DOHH2 (cell line): Measurements from ENCODE around the gene VLDLR.

Experiments
- H3F3A ChIP-seq: fragments of 200-600 bp; sonication (generic), shearing (Covaris generic); 2 replicates; pipeline ENCODE4 v1.6.0; 2016; ENCODE audit warnings: antibody characterized with exemption, mild to moderate bottlenecking; ENCODE audit not compliant: control insufficient read depth, insufficient read depth
- H3K27ac ChIP-seq: fragments of 200-600 bp; sonication (generic); 2 replicates; pipeline ENCODE4 v1.5.1; 2014; ENCODE audit warnings: low read depth, mild to moderate bottlenecking, low read length, moderate library complexity
- H3K27me3 ChIP-seq: fragments of 200-600 bp; sonication (generic); 2 replicates; pipeline ENCODE4 v1.6.1; 2014; ENCODE audit warnings: mild to moderate bottlenecking, low read length, mixed read lengths; ENCODE audit not compliant: control insufficient read depth
- H3K36me3 ChIP-seq: fragments of 200-600 bp; sonication (generic); 2 replicates; pipeline ENCODE4 v1.6.1; 2014; ENCODE audit warnings: mild to moderate bottlenecking, low read length, moderate library complexity, mixed read lengths; ENCODE audit not compliant: control insufficient read depth
- H3K4me1 ChIP-seq: fragments of 200-600 bp; sonication (generic); 2 replicates; pipeline ENCODE4 v1.6.1; 2014; ENCODE audit warnings: mild to moderate bottlenecking, low read length, mixed read lengths; ENCODE audit not compliant: control insufficient read depth
- H3K4me2 ChIP-seq: fragments of 200-600 bp; sonication (generic); 2 replicates; pipeline ENCODE4 v1.6.0; 2014; ENCODE audit warnings: mild to moderate bottlenecking, low read length, moderate library complexity
- H3K4me3 ChIP-seq: fragments of 200-600 bp; sonication (generic); 2 replicates; pipeline ENCODE4 v1.5.1; 2014; ENCODE audit warnings: mild to moderate bottlenecking, low read length, mixed read lengths
- H3K79me2 ChIP-seq: fragments of 200-600 bp; sonication (generic); 2 replicates; pipeline ENCODE4 v1.6.1; 2014; ENCODE audit warnings: mild to moderate bottlenecking, low read length, mixed read lengths; ENCODE audit not compliant: control insufficient read depth
- H3K9me2 ChIP-seq: fragments of 200-600 bp; sonication (generic); replicated peaks from 2 replicates; pipeline ENCODE4 v1.6.1; 2014; ENCODE audit warnings: mild to moderate bottlenecking, low read length, mixed read lengths; ENCODE audit not compliant: control insufficient read depth
- H3K9me3 ChIP-seq: fragments of 200-600 bp; sonication (generic); 2 replicates; pipeline ENCODE4 v1.6.1; 2014; ENCODE audit warnings: antibody characterized with exemption, low read length, mixed read lengths; ENCODE audit not compliant: control insufficient read depth, insufficient read depth
- H4K20me1 ChIP-seq: fragments of 200-600 bp; sonication (generic); 2 replicates; pipeline ENCODE4 v1.6.0; 2014; ENCODE audit warnings: low read depth, mild to moderate bottlenecking, antibody characterized with exemption, low read length, moderate library complexity; ENCODE audit not compliant: control insufficient read depth, insufficient read depth
- CTCF ChIP-seq: fragments of 200-600 bp; sonication (generic); IDR thresholded peaks from one replicate; pipeline ENCODE4 v1.5.1; 2014; ENCODE audit warnings: antibody characterized with exemption, mild to moderate bottlenecking, low read depth, low read length; ENCODE audit not compliant: poor library complexity, severe bottlenecking
- EZH2phosphoT487 ChIP-seq: fragments of 200-600 bp; sonication (generic); IDR thresholded peaks from 2 replicates; pipeline ENCODE4 v1.6.1; 2017; ENCODE audit warnings: borderline replicate concordance, mild to moderate bottlenecking, antibody characterized with exemption, low read length, moderate library complexity, mixed read lengths

VLDLR gene

GRCh38 chr9:2583308-2584013 is 38.1 kb upstream of the VLDLR start:
- Histone ChIP-seq H3K4me2 (no peak overlapping the region), H3K79me2 (no peaks in the 10 kb centered on the region), H3K27me3 (no peaks in the 10 kb centered on the region), H3F3A (no peaks in the 10 kb centered on the region), H3K36me3 (no peaks in the 10 kb centered on the region), H3K9me3 (no peaks in the 10 kb centered on the region), H4K20me1 (no peaks in the 10 kb centered on the region), H3K4me1 (no peaks in the 10 kb centered on the region), H3K4me3 (no peak overlapping the region), H3K9me2 (no peaks in the 10 kb centered on the region), H3K27ac (no peak overlapping the region)
- TF ChIP-seq CTCF = no peak
- no peak for TF ChIP-seq EZH2phosphoT487

- Histone ChIP-seq H3K4me3 (no peak overlapping the region), H3K27me3 (no peaks in the 10 kb centered on the region), H3K4me1 (no peaks in the 10 kb centered on the region), H3F3A (no peaks in the 10 kb centered on the region), H3K79me2 (no peaks in the 10 kb centered on the region), H3K36me3 (no peaks in the 10 kb centered on the region), H4K20me1 (no peaks in the 10 kb centered on the region), H3K9me2 (no peaks in the 10 kb centered on the region), H3K4me2 (no peak overlapping the region), H3K27ac (no peak overlapping the region), H3K9me3 (0 out of 2 replicates have a peak, but pooled peaks cover 11% of the 10 kb centered on the region)
- TF ChIP-seq EZH2phosphoT487 (no peak), CTCF (no peak)
These were observed 29.6 kb upstream of the VLDLR start for GRCh38 chr9:2591967-2592366.

- no peaks in the 10 kb centered on the region; the same call in 1 of the 2 replicates for H3K27me3 ChIP-seq
These were observed 27.8 kb upstream of the VLDLR start for GRCh38 chr9:2593744-2594143.

More at GRCh38 chr9:2593744-2594143, 27.8 kb upstream of the VLDLR start:
- Histone ChIP-seq H3K4me3 (no peak overlapping the region), H3K4me2 (no peak overlapping the region), H3K79me2 (no peaks in the 10 kb centered on the region), H3K9me3 (0 out of 2 replicates have a peak, but pooled peaks cover 11% of the 10 kb centered on the region), H3K36me3 (no peaks in the 10 kb centered on the region), H3K4me1 (no peaks in the 10 kb centered on the region), H3K27ac (no peak overlapping the region), H4K20me1 (no peaks in the 10 kb centered on the region), H3K9me2 (no peaks in the 10 kb centered on the region), H3F3A (no peaks in the 10 kb centered on the region)
- TF ChIP-seq CTCF (no peak), EZH2phosphoT487 (no peak)
